Mammary epithelial cell (primary cell): ENCODE data around the gene MED12L.

Experiments used
- EZH2 ChIP-seq: IDR thresholded peaks from 2 replicates; pipeline ENCODE4 v1.6.1; 2012; ENCODE audit warnings: low read length, inconsistent platforms, borderline replicate concordance
- TF ChIP-seq, protein P1 (sequence below), 2 donors: IDR thresholded peaks in 1 of 2; conservative IDR thresholded peaks in 1 of 2; 2 replicates each; pipeline ENCODE4 v1.5.1; 2011 to 2012; ENCODE audit warnings: inconsistent platforms in 2 of 2, low read length in 2 of 2, mild to moderate bottlenecking in 2 of 2, control low read depth in 1 of 2, low read depth in 1 of 2; ENCODE audit not compliant: insufficient read depth in 1 of 2; ENCODE audit errors: extremely low read depth in 1 of 2

DNA sequence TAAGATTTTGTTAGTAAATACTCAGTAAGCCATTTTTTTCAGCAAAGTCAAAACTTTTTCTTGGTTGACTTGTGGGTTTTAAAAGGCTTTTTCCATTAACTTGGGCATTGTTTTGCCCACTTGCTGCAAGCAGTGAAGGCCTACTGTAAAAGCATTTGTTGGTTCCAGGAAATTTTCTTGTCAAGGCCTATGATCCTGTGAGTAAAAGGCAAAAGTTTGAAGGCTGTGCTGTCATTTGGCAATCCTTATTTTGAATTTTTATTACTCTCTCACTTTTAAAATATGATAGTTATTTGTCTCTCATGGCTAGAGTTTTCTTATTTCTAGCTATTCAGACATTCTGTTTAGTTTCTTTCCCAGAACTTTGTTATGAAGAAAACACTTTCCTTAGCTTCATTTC, 286.1 kb downstream of the MED12L start:
- TF ChIP-seq, protein P1, sequence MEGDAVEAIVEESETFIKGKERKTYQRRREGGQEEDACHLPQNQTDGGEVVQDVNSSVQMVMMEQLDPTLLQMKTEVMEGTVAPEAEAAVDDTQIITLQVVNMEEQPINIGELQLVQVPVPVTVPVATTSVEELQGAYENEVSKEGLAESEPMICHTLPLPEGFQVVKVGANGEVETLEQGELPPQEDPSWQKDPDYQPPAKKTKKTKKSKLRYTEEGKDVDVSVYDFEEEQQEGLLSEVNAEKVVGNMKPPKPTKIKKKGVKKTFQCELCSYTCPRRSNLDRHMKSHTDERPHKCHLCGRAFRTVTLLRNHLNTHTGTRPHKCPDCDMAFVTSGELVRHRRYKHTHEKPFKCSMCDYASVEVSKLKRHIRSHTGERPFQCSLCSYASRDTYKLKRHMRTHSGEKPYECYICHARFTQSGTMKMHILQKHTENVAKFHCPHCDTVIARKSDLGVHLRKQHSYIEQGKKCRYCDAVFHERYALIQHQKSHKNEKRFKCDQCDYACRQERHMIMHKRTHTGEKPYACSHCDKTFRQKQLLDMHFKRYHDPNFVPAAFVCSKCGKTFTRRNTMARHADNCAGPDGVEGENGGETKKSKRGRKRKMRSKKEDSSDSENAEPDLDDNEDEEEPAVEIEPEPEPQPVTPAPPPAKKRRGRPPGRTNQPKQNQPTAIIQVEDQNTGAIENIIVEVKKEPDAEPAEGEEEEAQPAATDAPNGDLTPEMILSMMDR (conservative IDR thresholded peaks at IDR 0.05 in 1 of 2, IDR thresholded peaks at IDR 0.05 in 1 of 2; ENCODE audit: extremely low read depth in 1 of 2, insufficient read depth in 1 of 2, low read depth in 1 of 2, low read length in 2 of 2): no peak
- TF ChIP-seq EZH2: no peak
